Ishikawa (cell line): ENCODE results near the gene MT1F.

Experiments
- CREB1 ChIP-seq: IDR thresholded peaks from 2 replicates; pipeline ENCODE4 v1.6.1; 2012; ENCODE audit warnings: low read depth
- EP300 ChIP-seq: IDR thresholded peaks from 2 replicates; pipeline ENCODE4 v1.6.1; 2012; ENCODE audit warnings: borderline replicate concordance
- ZBTB7A ChIP-seq: IDR thresholded peaks from 2 replicates; pipeline ENCODE4 v1.6.1; 2012; ENCODE audit warnings: low read depth

DNA sequence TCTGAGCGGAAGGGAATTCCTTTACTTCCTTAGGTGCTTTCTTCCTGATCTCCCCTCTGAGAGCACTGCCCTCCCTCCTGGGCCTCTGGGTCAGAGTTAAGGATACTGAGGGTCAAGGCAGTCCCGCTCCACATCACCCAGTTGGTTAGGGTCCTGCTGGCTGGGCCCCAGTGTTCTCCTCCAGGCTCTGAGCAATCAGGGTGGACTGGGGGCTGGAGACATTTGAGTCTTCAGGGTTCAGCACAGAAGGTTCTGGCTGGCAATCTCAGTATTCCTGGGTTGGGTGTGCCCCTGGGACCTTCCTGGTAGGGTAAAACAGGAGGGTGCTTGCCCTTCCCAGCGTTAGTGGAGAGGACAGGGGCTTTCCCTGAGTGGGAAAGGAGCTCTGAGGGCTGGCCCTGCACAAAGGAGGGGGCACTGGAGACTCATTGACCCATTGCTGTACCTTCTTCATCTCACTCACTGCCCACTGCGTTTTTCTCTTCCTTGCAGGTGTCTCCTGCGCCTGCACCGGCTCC is 24.9 kb upstream of the MT1F start:
- no peak for TF ChIP-seq ZBTB7A
- TF ChIP-seq EP300: no peak
- TF ChIP-seq CREB1: no peak
